K562 (cell line): ENCODE measurements around the gene NRCAM. TPM values are rescaled to one million over a fixed set of nuclear protein-coding genes. Genes with fewer than 3 reads are reported as not detected.

Experiments
- ATAC-seq: fragments of 200-7000 bp; cut with Tn5 transposase; 3 replicates; pipeline ENCODE4 v1.9.1; 2020; ENCODE audit warnings: moderate library complexity
- BruUV-seq: library from RNA; stranded (reverse); fragments of 400-500 nt; replicated peaks from 2 replicates; lab custom pipeline; 2021; lab: Mats Ljungman, UMichigan
- CTCF ChIA-PET: fragments of 300-600 bp; formaldehyde crosslinking; extraction: SDS; loops from one replicate; lab custom pipeline; 2021; ENCODE audit warnings: low intra/inter-chr PET ratio; lab: Yijun Ruan, JAX
- POLR2A ChIA-PET: fragments of 300-600, 350-650 bp; sonication (Branson Sonifier 250); formaldehyde crosslinking; extraction: SDS; loops from one replicate; lab custom pipeline; 2021; ENCODE audit warnings: antibody characterized with exemption, inconsistent platforms; lab: Yijun Ruan, JAX
- DNase-seq, 4 experiments: peaks; one replicate each; pipeline versions ENCODE4 v3.0.0 to v3.0.0-alpha.2; 2011 to 2018; ENCODE audit warnings: low spot score in 3 of 4, mixed read lengths in 3 of 4; ENCODE audit errors: extremely low read depth in 1 of 4
- FAIRE-seq: peaks from 2 replicates; lab custom pipeline; 2011; peaks lifted over from hg19 to GRCh38; lab: Jason Lieb, UNC
- H2AFZ ChIP-seq: 2 replicates; pipeline ENCODE4 v1.6.0; 2011; ENCODE audit warnings: low read depth, low read length, control low read depth, inconsistent platforms
- H3K27ac ChIP-seq: fragments of 200-600 bp; 3 replicates; pipeline ENCODE4 v1.8.0; 2011; ENCODE audit warnings: low read depth, mild to moderate bottlenecking, control low read depth, inconsistent platforms, low read length, moderate library complexity, mixed read lengths; ENCODE audit errors: extremely low read depth
- H3K27me3 ChIP-seq, 2 experiments: fragments of 300-600 bp in 1 of 2; 2 replicates in 1 of 2; 3 replicates in 1 of 2; pipeline versions ENCODE4 v1.6.0 to v1.8.0; 2011; ENCODE audit warnings: inconsistent platforms in 2 of 2, low read length in 2 of 2, mild to moderate bottlenecking in 1 of 2, mixed read lengths in 1 of 2, moderate library complexity in 1 of 2; ENCODE audit not compliant: control insufficient read depth in 2 of 2, insufficient read depth in 2 of 2
- H3K36me3 ChIP-seq: fragments of 300-600 bp; 3 replicates; pipeline ENCODE4 v1.8.0; 2011; ENCODE audit warnings: mild to moderate bottlenecking, low read length, inconsistent platforms; ENCODE audit not compliant: control insufficient read depth, insufficient read depth
- H3K4me1 ChIP-seq, 2 experiments: fragments of 200-600 bp in 1 of 2; replicated peaks in 1 of 2; 2 replicates in 1 of 2; 3 replicates in 1 of 2; pipeline versions ENCODE4 v1.5.1 to v1.8.0; 2011; ENCODE audit warnings: inconsistent platforms in 2 of 2, low read length in 2 of 2, mild to moderate bottlenecking in 1 of 2, mixed read lengths in 1 of 2, moderate library complexity in 1 of 2; ENCODE audit not compliant: control insufficient read depth in 2 of 2, insufficient read depth in 2 of 2
- H3K4me2 ChIP-seq: 2 replicates; pipeline ENCODE4 v1.6.1; 2011; ENCODE audit warnings: low read length, control low read depth, inconsistent platforms, mixed read lengths; ENCODE audit not compliant: insufficient read depth
- H3K4me3 ChIP-seq: fragments of 200-600 bp; sonication (generic), shearing (Covaris generic); 2 replicates; pipeline ENCODE4 v1.5.1; 2016; ENCODE audit warnings: control low read depth, inconsistent platforms
- H3K79me2 ChIP-seq: fragments of 200-600 bp; 3 replicates; pipeline ENCODE4 v1.8.0; 2011; ENCODE audit warnings: low read length, inconsistent platforms; ENCODE audit not compliant: control insufficient read depth, insufficient read depth
- H3K9ac ChIP-seq, 2 experiments: 2 replicates each; pipeline versions ENCODE4 v1.6.0 to v1.6.1; 2011; ENCODE audit warnings: low read depth in 2 of 2, low read length in 2 of 2, control low read depth in 1 of 2, inconsistent platforms in 1 of 2, mild to moderate bottlenecking in 1 of 2, mixed read lengths in 1 of 2; ENCODE audit not compliant: insufficient read depth in 1 of 2
- H3K9me1 ChIP-seq: one replicate; pipeline ENCODE4 v1.6.0; 2011; ENCODE audit warnings: inconsistent platforms, mild to moderate bottlenecking, low read length, moderate library complexity; ENCODE audit not compliant: control insufficient read depth, insufficient read depth
- H3K9me3 ChIP-seq: replicated peaks from 2 replicates; pipeline ENCODE4 v1.5.1; 2011; ENCODE audit warnings: low read depth, low read length, inconsistent platforms; ENCODE audit not compliant: control insufficient read depth, insufficient read depth
- H4K20me1 ChIP-seq: replicated peaks from 2 replicates; pipeline ENCODE4 v1.6.1; 2011; ENCODE audit warnings: low read length, inconsistent platforms, mixed read lengths; ENCODE audit not compliant: control insufficient read depth, insufficient read depth
- KLF10 ChIP-seq: fragments of 250-450 bp; sonication (Bioruptor Pico); IDR thresholded peaks from 2 replicates; pipeline ENCODE4 v1.6.1; 2021; ENCODE audit warnings: matching md5 sums
- PRMT5 ChIP-seq: sonication (generic); formaldehyde crosslinking; IDR thresholded peaks from 2 replicates; pipeline ENCODE4 v1.5.0; 2020; ENCODE audit warnings: missing genetic modification reagents
- SP2 ChIP-seq: IDR thresholded peaks from 2 replicates; pipeline ENCODE4 v1.6.1; 2011; ENCODE audit warnings: mild to moderate bottlenecking, low read depth, low read length, moderate library complexity; ENCODE audit not compliant: poor library complexity, severe bottlenecking; ENCODE audit errors: extremely low read depth
- YBX1 ChIP-seq: fragments of 450-650 bp; IDR thresholded peaks from 2 replicates; pipeline ENCODE4 v1.7.1; 2016; ENCODE audit warnings: mild to moderate bottlenecking
- ZC3H8 ChIP-seq: fragments of 450-650 bp; IDR thresholded peaks from 2 replicates; pipeline ENCODE4 v1.6.1; 2017
- ZNF274 ChIP-seq: IDR thresholded peaks from 2 replicates; pipeline ENCODE4 v1.6.1; 2011; ENCODE audit warnings: low read depth, mild to moderate bottlenecking, low read length, moderate library complexity, borderline replicate concordance
- WGBS: fragments of 100-300 bp; shearing (Covaris generic); methylation state at CpG from one replicate; pipeline ENCODE4 v1.1.6; 2016; ENCODE audit warnings: low coverage, mixed read lengths; ENCODE audit not compliant: insufficient coverage; ENCODE audit errors: missing lambda C conversion rate; 5-methylcytosine and 5-hydroxymethylcytosine counted together
- in situ Hi-C: fragments of 300-500 bp; cut with MboI; formaldehyde crosslinking; loops from 4 replicates; pipeline ENCODE4 v1.15.0; 2018; ENCODE audit warnings: inconsistent platforms, mixed read lengths
- intact Hi-C: fragments of 100-400 bp; cut with micrococcal nuclease; formaldehyde crosslinking; loops from 2 replicates; pipeline ENCODE4 v1.14.2; 2022
- polyA plus RNA-seq, 8 experiments: library from polyadenylated mRNA; depleted of rRNA in 4 of 8; stranded (reverse) in 5 of 8; unstranded in 3 of 8; fragments of >200 nt; fragmentation: Nextera tagmentation in 2 of 8; fragmentation: Illumina TruSeq in 1 of 8; extraction: Ambion mirVana in 2 of 8; extraction: Trizol in 1 of 8; gene quantifications; 2 replicates each; pipeline versions ENCODE4 v1.2.1 to v1.2.3, GENCODE V29; 2011 to 2014; ENCODE audit warnings: inconsistent platforms in 1 of 8, missing spikeins in 1 of 8
- total RNA-seq, 7 experiments: library from RNA; depleted of rRNA in 6 of 7; stranded (reverse); fragments of >200 nt in 6 of 7; fragmentation: Illumina TruSeq in 2 of 7; extraction: Trizol in 2 of 7; gene quantifications; 2 replicates each; pipeline versions ENCODE4 v1.2.1 to v1.2.3, GENCODE V29; 2011 to 2021; ENCODE audit warnings: low replicate concordance in 1 of 7
- TF ChIP-seq, protein P1 (sequence below), 2 experiments: IDR thresholded peaks; 2 replicates each; pipeline ENCODE4 v1.6.1; 2011; ENCODE audit warnings: borderline replicate concordance in 1 of 2, control low read depth in 1 of 2, low read depth in 1 of 2, low read length in 1 of 2, mild to moderate bottlenecking in 1 of 2, mixed read lengths in 1 of 2, moderate library complexity in 1 of 2; ENCODE audit not compliant: insufficient read depth in 1 of 2, insufficient read length in 1 of 2, poor library complexity in 1 of 2, severe bottlenecking in 1 of 2; ENCODE audit errors: extremely low read depth in 1 of 2
- TF ChIP-seq, protein P2 (sequence below): sonication (generic); formaldehyde crosslinking; IDR thresholded peaks from 2 replicates; pipeline ENCODE4 v1.8.1; 2023; ENCODE audit warnings: mild to moderate bottlenecking, missing genetic modification reagents

NRCAM gene
- total and polyA plus RNA-seq, 9 of the 15 experiments (the other 6 are each of a cell fraction or from before 2014, with no cell fraction given): 0.03 to 0.54 (median 0.12) TPM; not detected in 1

DNA sequence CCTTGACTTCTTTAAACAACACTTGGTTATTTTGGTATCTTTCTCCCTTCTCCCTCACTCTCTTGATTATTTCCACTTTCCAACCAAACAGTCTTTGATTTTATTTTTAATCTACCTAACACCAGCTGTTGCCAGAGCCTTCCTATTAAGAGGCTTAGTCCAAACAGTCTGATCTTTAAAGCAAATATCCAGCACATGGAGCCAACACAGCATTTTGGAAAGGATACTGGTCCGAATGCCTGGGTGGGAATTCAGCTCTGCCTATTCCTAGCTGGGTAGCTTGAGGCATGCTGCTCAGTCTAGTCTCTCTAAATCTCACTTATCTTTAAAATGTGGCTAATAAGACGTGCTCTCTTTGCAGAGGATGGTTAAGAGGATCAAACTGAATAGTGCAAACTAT lies 129.3 kb downstream of the NRCAM start (continued):
- TF ChIP-seq, protein P1, sequence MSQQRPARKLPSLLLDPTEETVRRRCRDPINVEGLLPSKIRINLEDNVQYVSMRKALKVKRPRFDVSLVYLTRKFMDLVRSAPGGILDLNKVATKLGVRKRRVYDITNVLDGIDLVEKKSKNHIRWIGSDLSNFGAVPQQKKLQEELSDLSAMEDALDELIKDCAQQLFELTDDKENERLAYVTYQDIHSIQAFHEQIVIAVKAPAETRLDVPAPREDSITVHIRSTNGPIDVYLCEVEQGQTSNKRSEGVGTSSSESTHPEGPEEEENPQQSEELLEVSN (IDR thresholded peaks at IDR 0.05; ENCODE audit: borderline replicate concordance in 1 of 2, extremely low read depth in 1 of 2, insufficient read depth in 1 of 2, insufficient read length in 1 of 2, low read depth in 1 of 2, low read length in 1 of 2, poor library complexity in 1 of 2, severe bottlenecking in 1 of 2): no peak
- TF ChIP-seq ZC3H8 (no peak), PRMT5 (no peak)

DNA sequence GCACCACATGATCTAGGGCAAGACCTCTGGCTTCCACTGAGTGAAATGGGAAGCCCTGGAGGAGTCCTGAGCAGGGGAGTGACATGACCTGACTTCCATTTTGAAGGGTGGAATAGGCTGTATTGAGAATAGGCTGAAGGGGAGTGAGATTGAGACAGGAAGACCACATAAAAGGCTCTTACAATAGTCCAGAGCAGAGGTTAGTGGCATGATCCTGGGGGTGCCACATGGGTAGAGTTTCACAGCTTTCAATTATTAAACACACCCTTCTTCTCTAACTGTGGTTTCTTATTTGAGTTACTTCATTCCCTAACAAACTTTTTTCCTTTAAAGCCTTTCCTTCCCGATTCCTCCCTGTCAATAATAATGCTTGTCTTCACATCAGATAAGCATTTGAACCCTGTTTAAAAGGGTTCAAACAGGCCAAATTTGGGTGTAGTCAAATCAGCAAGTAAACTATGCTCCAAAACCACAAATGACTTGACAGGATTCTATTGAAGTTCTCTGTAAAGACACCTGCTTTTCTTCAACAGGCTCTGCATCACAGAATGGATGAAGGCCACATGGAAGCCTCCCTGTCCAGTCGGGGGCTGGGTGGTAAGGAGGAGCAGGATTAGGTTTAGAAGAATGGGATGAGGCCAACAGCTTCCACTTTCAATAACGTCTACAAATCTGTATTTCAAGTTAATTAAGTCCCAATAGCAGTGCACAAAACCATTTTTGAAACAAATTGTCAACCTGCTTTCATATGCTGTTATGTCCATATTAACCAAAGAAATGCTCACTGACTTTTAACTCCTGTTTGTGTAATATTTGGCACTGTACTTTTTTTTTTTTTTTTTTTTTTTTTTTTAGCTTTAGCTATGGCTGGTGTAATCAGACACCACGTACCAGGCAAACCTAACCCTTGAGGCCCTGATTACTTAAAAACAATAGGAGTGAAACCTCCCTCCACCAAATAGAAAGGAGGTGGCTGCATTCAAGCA lies 131.9 kb downstream of the NRCAM start:
- Histone ChIP-seq H3K4me3 (no peak overlapping the region), H3K27ac (no peak overlapping the region), H3K27me3 (peaks cover 0 to 2% of the 10 kb centered on the region in 2 experiments; a peak in 2 of 5 replicates), H2AFZ (no peak overlapping the region), H3K4me2 (no peak overlapping the region), H3K36me3 (no peaks in the 10 kb centered on the region), H3K9me1 (no peaks in the 10 kb centered on the region), H3K4me1 (no peaks in the 10 kb centered on the region), H3K9me3 (no peaks in the 10 kb centered on the region), H3K9ac (no peak overlapping the region), H3K79me2 (no peaks in the 10 kb centered on the region), H4K20me1 (no peaks in the 10 kb centered on the region)
- WGBS: 2% methylated on average over 4 of the region's 4 CpGs
- ATAC-seq: no peak
- no peak for DNase-seq
- ChIA-PET POLR2A (interaction anchor here (0.5 to 1.4 kb wide), 2 partner anchors 17 to 26 kb away, joined by 3 to 4 read pairs; no protein-coding TSS in a partner anchor), CTCF (interaction anchor here (0.6 kb wide), 1 partner anchor 60 kb away, joined by 3 read pairs; no protein-coding TSS in a partner anchor)
- no TSS peak for BruUV-seq
- FAIRE-seq: no peak
- intact Hi-C loops (no loop called here), in situ Hi-C loops (no loop called here)
- TF ChIP-seq KLF10 (CRISPR knock-in tag) (no peak), ZNF274 (no peak), SP2 (no peak), YBX1 (no peak)
- TF ChIP-seq, protein P2, sequence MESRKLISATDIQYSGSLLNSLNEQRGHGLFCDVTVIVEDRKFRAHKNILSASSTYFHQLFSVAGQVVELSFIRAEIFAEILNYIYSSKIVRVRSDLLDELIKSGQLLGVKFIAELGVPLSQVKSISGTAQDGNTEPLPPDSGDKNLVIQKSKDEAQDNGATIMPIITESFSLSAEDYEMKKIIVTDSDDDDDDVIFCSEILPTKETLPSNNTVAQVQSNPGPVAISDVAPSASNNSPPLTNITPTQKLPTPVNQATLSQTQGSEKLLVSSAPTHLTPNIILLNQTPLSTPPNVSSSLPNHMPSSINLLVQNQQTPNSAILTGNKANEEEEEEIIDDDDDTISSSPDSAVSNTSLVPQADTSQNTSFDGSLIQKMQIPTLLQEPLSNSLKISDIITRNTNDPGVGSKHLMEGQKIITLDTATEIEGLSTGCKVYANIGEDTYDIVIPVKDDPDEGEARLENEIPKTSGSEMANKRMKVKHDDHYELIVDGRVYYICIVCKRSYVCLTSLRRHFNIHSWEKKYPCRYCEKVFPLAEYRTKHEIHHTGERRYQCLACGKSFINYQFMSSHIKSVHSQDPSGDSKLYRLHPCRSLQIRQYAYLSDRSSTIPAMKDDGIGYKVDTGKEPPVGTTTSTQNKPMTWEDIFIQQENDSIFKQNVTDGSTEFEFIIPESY (CRISPR knock-in tag): no peak
